Stimulated activated CD8-positive, alpha-beta memory T cell treated with anti-CD3 and anti-CD28 coated beads, Interleukin-2, amount 100 ng/mL, for 1 hour (primary cell): ENCODE measurements around the gene DPEP3.
"Not testable (repeated sequence)": the region's sequence is repeated elsewhere in the genome, so short reads cannot be mapped to it uniquely, and the experiment has no call there.

Experiments used
- DNase-seq, 2 donors: peaks; one replicate each; pipeline ENCODE4 v3.0.0-alpha.2; 2020; ENCODE audit warnings: low read depth in 2 of 2

DPEP3 gene

GRCh38 chr16:67994040-67994408 is 13.7 kb upstream of the DPEP3 start:
- DNase-seq = not testable (repeated sequence)

GRCh38 chr16:67993207-67994039 is 13.1 kb upstream of the DPEP3 start:
- peak; percentile 65 to 70 for DNase-seq

GRCh38 chr16:67992661-67993206 is 12.4 kb upstream of the DPEP3 start:
- DNase-seq = no peak

GRCh38 chr16:67990018-67990386 is 9.7 kb upstream of the DPEP3 start:
- DNase-seq = no peak

- no peak for DNase-seq
Observed at GRCh38 chr16:67989322-67990017, 9.2 kb upstream of the DPEP3 start.

GRCh38 chr16:67988675-67989074 is 8.4 kb upstream of the DPEP3 start:
- no peak for DNase-seq

GRCh38 chr16:67987460-67988160 is 7.3 kb upstream of the DPEP3 start:
- DNase-seq = no peak

- DNase-seq = no peak
Observed at GRCh38 chr16:67986949-67987348, 6.7 kb upstream of the DPEP3 start.

GRCh38 chr16:67982011-67982696 is 1.9 kb upstream of the DPEP3 start:
- DNase-seq = no peak

- DNase-seq = no peak
Observed at GRCh38 chr16:67977469-67978227, 2.7 kb downstream of the DPEP3 start.

GRCh38 chr16:67977005-67977404 is 3.3 kb downstream of the DPEP3 start:
- DNase-seq = no peak

- no peak for DNase-seq
Observed at GRCh38 chr16:67976205-67976604, 4.1 kb downstream of the DPEP3 start.

- DNase-seq = no peak
Observed at GRCh38 chr16:67975321-67976105, 4.8 kb downstream of the DPEP3 start.

GRCh38 chr16:67972285-67972684 is 8.0 kb downstream of the DPEP3 start:
- DNase-seq = not testable (repeated sequence)

GRCh38 chr16:67971111-67971510 is 9.2 kb downstream of the DPEP3 start:
- no peak for DNase-seq

- DNase-seq = no peak
Observed at GRCh38 chr16:67969254-67970039, 10.9 kb downstream of the DPEP3 start.

GRCh38 chr16:67968400-67969253 is 11.7 kb downstream of the DPEP3 start, which contains the start of gene SLC12A4:
SLC12A4 (minus strand) TSS chr16:67968637; CDS start chr16:67968553, 84 bp downstream.
- peak; percentile 63 to 74 for DNase-seq

- DNase-seq = no peak
Observed at GRCh38 chr16:67967958-67968399, 12.3 kb downstream of the DPEP3 start.
